Inflammatory macrophage treated with lipopolysaccharide for 4 hours (primary cell): ENCODE data around the gene CGN.
"Not testable (repeated sequence)": the region's sequence is repeated elsewhere in the genome, so short reads cannot be mapped to it uniquely, and the experiment has no call there.

Experiments
- DNase-seq: peaks from one replicate; pipeline ENCODE4 v3.0.0-alpha.2; 2020

CGN gene

DNA sequence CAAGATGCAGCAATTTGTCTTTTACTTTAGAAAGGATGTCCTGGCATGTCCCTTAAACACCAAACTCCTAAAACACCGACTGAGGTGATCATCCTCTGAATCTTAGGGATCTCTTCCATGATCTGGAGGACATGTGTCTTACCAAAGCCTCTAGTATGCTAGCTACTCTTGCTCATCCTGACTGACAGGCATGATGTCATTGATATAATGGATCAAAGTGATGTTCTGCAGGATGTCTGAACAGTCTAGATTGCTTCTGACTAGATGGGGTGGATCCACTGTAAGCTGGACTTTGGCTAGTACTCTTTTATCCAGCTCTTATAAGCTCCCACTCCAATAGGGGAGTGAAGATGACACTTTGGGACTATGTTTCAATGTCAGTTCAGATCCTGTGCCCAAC, 11.3 kb upstream of the CGN start:
- no peak for DNase-seq

DNA sequence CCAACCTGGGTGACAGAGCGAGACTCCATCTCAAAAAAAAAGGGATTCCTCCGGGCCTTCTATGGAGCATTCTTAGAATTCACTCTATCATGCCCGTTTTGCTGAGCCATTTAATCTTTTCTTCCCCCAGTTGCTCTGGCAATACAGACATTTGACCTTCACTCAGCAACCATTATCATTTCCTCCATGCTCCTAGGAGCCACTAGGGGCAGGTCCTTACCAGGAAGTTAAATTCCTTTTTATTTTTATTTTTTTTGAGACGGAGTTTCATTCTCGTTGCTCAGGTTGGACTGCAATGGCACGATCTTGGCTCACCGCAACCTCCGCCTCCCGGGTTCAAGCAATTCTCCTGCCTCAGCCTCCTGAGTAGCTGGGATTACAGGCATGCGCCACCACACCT, 9.7 kb upstream of the CGN start:
- DNase-seq = no peak

DNA sequence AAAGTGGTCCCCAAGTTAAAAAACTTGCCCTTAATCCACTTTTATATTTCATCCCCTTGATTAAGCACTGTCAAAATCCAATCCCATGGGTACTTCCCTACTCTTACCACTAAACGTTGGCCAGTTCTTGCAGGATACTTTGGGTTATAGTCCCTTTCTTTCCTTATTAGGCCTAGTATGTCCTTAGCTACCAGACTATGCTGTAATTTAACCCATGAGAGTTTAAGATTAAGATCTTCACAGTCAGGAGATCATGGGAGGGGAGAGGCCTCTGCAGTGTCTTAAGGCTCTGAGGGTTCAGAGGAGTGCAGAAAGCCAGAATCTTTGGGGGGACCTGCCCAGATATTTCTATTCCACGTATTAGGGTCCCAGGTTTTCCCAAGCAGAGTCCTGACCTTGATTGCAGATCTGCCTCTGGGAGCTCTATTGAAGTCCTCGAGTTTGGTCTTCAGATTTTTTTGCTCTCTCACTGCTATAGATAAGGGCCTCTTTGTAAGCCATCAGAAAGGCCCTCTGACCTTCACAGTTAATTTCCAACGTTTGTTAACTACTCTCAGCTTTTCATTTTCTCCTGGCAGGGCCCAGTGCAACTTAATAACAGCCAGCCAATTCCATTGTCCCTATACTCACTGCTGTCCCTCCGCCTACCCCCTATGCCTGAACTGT, 9.0 kb upstream of the CGN start:
- DNase-seq = no peak

GRCh38 chr1:151502859-151503780, 8.1 kb upstream of the CGN start:
- DNase-seq = no peak

DNA sequence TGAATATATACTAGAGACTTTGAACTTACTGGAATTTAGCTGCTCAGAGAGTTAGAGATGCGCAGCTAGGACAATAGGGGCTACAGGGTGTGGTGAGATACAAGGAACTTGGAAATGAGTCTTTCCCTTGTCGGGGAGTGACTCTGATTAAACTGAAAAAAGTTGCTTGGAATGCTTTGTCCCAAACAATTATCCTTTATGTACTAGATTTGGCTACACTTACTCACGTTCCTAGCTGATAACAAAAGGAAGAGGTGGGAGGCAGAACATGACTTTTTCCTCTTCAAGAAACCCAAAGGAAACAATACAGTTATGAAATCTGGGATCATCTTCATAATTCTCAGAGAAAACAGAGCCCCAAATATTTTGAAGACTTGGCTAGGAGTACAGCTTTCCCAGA, 6.9 kb upstream of the CGN start:
- DNase-seq = no peak

DNA sequence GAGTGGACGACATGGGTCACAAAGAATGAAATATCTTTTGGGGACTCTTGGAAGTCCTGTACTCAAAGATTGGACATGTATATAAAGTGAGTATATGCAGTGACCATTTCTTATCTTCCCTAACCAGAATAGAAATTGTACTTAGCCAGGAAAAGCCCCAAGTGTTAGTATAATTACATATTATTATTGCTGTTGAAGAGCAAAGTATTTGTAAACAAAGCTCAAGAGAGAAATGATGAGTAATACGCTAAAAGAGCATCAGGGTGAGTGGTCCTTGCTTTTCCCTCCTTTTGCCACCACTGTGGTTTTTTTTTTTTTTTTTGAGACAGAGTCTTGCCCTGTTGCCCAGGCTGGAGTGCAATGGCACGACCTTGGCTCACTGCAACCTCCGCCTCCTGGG, 6.4 kb upstream of the CGN start:
- DNase-seq = no peak

DNA sequence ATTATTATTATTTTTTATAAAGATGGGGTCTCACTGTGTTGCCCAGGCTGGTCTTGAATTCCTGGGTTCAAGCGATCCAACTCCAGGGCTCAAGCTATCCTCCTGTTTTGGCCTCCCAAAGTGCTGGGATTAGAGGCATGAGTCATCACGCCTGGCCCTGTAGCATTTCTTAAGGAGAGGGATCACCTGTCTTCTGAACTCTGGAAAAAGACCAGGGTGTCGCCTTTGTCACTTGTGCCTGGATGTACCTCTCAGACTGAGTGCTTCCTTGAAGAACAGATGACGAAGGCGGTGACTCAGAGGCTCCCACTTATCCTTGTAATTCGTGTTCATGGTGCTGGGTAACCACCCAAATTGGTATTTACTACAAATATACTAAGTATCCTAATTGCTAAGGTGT, 2.4 kb upstream of the CGN start:
- no peak for DNase-seq

GRCh38 chr1:151509350-151510019, 1.7 kb upstream of the CGN start:
- no peak for DNase-seq

DNA sequence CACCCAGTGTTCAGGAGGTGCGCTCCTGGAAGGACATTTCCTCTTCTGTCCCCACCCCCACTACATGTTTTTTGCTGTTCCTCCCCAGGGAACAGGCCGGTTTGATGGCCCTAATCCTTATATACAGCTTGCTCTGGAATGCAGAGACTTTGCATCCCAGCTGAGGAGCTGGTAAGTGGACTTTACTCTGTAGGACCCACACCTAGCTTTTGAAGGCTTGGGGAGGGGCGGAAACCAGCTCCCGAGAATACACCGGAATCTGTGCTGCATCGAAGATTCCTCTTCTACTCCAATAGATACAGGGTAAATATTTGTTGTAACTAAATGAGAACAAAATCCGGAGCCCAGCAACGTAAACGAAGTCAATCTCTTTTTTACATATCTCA, 1.2 kb upstream of the CGN start:
- DNase-seq = no peak

DNA sequence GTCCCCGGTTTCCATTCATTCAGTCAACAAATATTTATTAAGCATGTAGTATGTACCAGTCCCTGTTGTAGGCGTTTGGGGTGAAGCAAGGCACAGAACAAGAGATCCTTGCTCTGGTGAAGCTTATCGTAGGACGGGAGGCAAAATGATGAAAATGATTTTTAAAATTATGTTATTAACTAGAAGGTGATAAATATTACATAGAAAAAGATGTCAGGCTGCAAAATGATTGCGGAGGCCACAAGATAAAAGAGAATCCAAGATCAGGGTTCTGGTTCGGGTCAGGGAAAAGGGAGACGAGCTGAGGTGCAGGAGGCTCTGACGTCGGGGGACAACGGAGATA, 602 bp upstream of the CGN start:
- no peak for DNase-seq

GRCh38 chr1:151511636-151512215, 539 bp downstream of the CGN start:
- DNase-seq = no peak

- no peak for DNase-seq
These were observed 1.1 kb downstream of the CGN start for GRCh38 chr1:151512326-151512725.

- peak; percentile 25 for DNase-seq
These were observed 1.8 kb downstream of the CGN start for GRCh38 chr1:151512801-151513625.

GRCh38 chr1:151513626-151514121, 2.5 kb downstream of the CGN start:
- DNase-seq = no peak

DNA sequence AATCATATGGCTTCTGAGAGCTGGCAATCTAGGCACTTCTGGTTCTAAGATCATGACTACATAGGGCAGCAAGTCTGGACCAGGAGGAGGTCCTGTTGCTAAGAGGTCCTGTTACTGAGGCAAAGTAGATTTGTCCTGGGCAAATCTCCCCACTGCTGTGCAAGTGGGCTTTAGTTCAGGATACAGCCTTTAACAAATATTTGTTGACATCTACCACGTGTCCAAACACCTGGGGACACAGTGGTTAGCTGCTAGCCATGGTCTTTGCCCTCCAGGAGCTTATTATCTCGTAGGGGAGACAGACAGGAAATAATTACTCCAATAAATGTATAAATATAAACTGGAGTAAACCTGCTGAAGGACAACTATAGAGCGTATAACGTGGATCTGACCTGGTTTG, 3.2 kb downstream of the CGN start:
- no peak for DNase-seq

DNA sequence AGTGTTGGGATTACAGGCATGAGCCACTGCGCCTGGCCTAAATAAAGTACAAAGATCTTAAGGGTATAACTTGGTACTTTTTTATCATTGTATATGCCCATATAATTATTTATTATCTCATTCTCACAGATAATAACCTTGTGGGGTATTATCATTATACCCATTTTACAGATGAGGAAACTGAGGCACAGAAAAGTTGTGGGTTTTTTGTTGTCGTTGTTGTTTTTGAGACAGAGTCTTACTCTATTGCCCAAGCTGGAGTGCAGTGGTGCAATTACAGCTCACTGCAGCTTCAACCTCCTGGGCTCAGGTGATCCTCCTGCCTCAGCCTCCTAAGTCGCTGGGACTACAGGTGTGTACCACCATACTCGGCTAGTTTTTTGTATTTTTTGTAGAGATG, 4.1 kb downstream of the CGN start:
- no peak for DNase-seq

GRCh38 chr1:151516031-151516511, 4.9 kb downstream of the CGN start:
- no peak for DNase-seq

DNA sequence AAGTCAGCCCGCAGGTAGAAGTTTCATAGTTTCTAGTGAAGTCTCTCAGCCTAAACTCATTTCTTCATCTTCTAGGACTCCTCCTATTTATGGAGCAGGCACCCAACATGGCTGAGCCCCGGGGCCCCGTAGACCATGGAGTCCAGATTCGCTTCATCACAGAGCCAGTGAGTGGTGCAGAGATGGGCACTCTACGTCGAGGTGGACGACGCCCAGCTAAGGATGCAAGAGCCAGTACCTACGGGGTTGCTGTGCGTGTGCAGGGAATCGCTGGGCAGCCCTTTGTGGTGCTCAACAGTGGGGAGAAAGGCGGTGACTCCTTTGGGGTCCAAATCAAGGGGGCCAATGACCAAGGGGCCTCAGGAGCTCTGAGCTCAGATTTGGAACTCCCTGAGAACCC, 7.2 kb downstream of the CGN start:
- DNase-seq = no peak

DNA sequence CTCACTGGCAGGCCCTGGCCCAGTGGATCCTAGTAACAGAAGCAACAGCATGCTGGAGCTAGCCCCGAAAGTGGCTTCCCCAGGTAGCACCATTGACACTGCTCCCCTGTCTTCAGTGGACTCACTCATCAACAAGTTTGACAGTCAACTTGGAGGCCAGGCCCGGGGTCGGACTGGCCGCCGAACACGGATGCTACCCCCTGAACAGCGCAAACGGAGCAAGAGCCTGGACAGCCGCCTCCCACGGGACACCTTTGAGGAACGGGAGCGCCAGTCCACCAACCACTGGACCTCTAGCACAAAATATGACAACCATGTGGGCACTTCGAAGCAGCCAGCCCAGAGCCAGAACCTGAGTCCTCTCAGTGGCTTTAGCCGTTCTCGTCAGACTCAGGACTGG, 7.7 kb downstream of the CGN start:
- no peak for DNase-seq

- no peak for DNase-seq
These were observed 8.5 kb downstream of the CGN start for GRCh38 chr1:151519667-151520066.

GRCh38 chr1:151520359-151520758, 9.2 kb downstream of the CGN start:
- peak; percentile 40 for DNase-seq

DNA sequence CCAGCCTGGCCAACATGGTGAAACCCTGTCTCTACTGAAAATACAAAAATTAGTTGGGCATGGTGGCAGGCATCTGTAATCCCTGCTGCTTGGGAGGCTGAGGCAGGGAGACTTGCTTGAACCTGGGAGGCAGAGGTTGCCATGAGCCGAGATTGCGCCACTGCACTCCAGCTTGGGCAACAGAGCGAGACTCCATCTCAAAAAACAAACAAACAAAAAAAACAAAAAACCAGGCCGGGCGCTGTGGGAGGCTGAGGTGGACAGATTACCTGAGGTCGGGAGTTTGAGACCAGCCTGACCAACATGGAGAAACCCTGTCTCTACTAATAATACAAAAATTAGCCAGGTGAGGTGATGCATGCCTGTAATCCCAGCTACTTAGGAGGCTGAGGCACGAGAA, 11.2 kb downstream of the CGN start:
- not testable (repeated sequence) for DNase-seq
